ENCODE results near the gene MAGI1. TPM values are rescaled to one million over a fixed set of nuclear protein-coding genes. Genes with fewer than 3 reads are reported as not detected.

The MAGI1 gene
- total RNA-seq, 2 donors from 2014 or later = 37.5 to 51.6 TPM

GRCh38 chr3:65584913-65585312 lies 453.8 kb downstream of the MAGI1 start:
- Histone ChIP-seq H3K9me3 (no peaks in the 10 kb centered on the region), H3K27ac (no peak overlapping the region), H3K4me3 (no peak overlapping the region), H3K36me3 (no peaks in the 10 kb centered on the region), H3K27me3 (replicated peaks; ENCODE audit: insufficient read depth) (no peaks in the 10 kb centered on the region), H3K4me1 (replicated peaks) (no peaks in the 10 kb centered on the region)
- 89% methylated on average over 2 of the region's 2 CpGs for WGBS
- intact Hi-C loops (cut with DNase I) = no loop called here
- no peak for TF ChIP-seq POLR2AphosphoS5 (IDR thresholded peaks at IDR 0.05)
- no peak for TF ChIP-seq POLR2A (IDR thresholded peaks at IDR 0.05)
- no peak for TF ChIP-seq CTCF (IDR thresholded peaks at IDR 0.05)
- DNase-seq (ENCODE audit: low spot score) = no peak

- Histone ChIP-seq H3K4me1 (replicated peaks) (no peaks in the 10 kb centered on the region), H3K4me3 (no peak overlapping the region), H3K9me3 (no peaks in the 10 kb centered on the region), H3K27me3 (replicated peaks; ENCODE audit: insufficient read depth) (no peaks in the 10 kb centered on the region), H3K36me3 (no peaks in the 10 kb centered on the region), H3K27ac (no peak overlapping the region)
- DNase-seq (ENCODE audit: low spot score) = no peak
- TF ChIP-seq POLR2AphosphoS5 (IDR thresholded peaks at IDR 0.05) (no peak), CTCF (IDR thresholded peaks at IDR 0.05) (no peak), POLR2A (IDR thresholded peaks at IDR 0.05) (no peak)
- intact Hi-C loops (cut with DNase I) = no loop called here
Measured at GRCh38 chr3:65584002-65584401, 454.7 kb downstream of the MAGI1 start.

- Histone ChIP-seq H3K27ac (no peak overlapping the region), H3K36me3 (no peaks in the 10 kb centered on the region), H3K4me1 (replicated peaks) (no peaks in the 10 kb centered on the region), H3K9me3 (no peaks in the 10 kb centered on the region), H3K27me3 (replicated peaks; ENCODE audit: insufficient read depth) (no peaks in the 10 kb centered on the region), H3K4me3 (no peak overlapping the region)
- TF ChIP-seq POLR2A (IDR thresholded peaks at IDR 0.05) (no peak), POLR2AphosphoS5 (IDR thresholded peaks at IDR 0.05) (no peak), CTCF (IDR thresholded peaks at IDR 0.05) (no peak)
- no peak for DNase-seq (ENCODE audit: low spot score)
- intact Hi-C loops (cut with DNase I) = no loop called here
- 95% methylated on average over 1 of the region's 1 CpG for WGBS
Measured at GRCh38 chr3:65583188-65583587, 455.5 kb downstream of the MAGI1 start.

- Histone ChIP-seq H3K9me3 (no peaks in the 10 kb centered on the region), H3K4me3 (no peak overlapping the region), H3K4me1 (replicated peaks) (no peaks in the 10 kb centered on the region), H3K27ac (no peak overlapping the region), H3K36me3 (no peaks in the 10 kb centered on the region), H3K27me3 (replicated peaks; ENCODE audit: insufficient read depth) (no peaks in the 10 kb centered on the region)
- DNase-seq (ENCODE audit: low spot score) = no peak
- WGBS = 89% methylated on average over 7 of the region's 7 CpGs
- intact Hi-C loops (cut with DNase I) = no loop called here
- no peak for TF ChIP-seq POLR2A (IDR thresholded peaks at IDR 0.05)
Measured at GRCh38 chr3:65582012-65582717, 456.6 kb downstream of the MAGI1 start.

- H3K4me3 ChIP-seq = no peak overlapping the region
- H3K9me3 ChIP-seq = no peaks in the 10 kb centered on the region
- TF ChIP-seq POLR2A (IDR thresholded peaks at IDR 0.05) (no peak), CTCF (IDR thresholded peaks at IDR 0.05) (no peak), POLR2AphosphoS5 (IDR thresholded peaks at IDR 0.05) (no peak)
- H3K4me1 ChIP-seq (replicated peaks) = no peaks in the 10 kb centered on the region
- DNase-seq (ENCODE audit: low spot score) = no peak
- H3K27me3 ChIP-seq (replicated peaks; ENCODE audit: insufficient read depth) = no peaks in the 10 kb centered on the region
- intact Hi-C loops (cut with DNase I) = no loop called here
- no peak overlapping the region for H3K27ac ChIP-seq
- 93% methylated on average over 2 of the region's 2 CpGs for WGBS
- no peaks in the 10 kb centered on the region for H3K36me3 ChIP-seq
Measured at GRCh38 chr3:65581313-65581712, 457.4 kb downstream of the MAGI1 start.

Measured in prostate gland (tissue), 2 donors.